ENCODE measurements around the gene NCAPG2.

GRCh38 chr7:158725506-158725800 is 20.8 kb upstream of the NCAPG2 start:
- no peak for TF ChIP-seq HDGF (IDR thresholded peaks at IDR 0.05; ENCODE audit: borderline replicate concordance)
- no peak for TF ChIP-seq FOXM1 (IDR thresholded peaks at IDR 0.05; ENCODE audit: borderline replicate concordance)
- TF ChIP-seq NFRKB (IDR thresholded peaks at IDR 0.05): no peak
- TF ChIP-seq LEF1 (IDR thresholded peaks at IDR 0.05; ENCODE audit: borderline replicate concordance): no peak
- TF ChIP-seq SP1 (IDR thresholded peaks at IDR 0.05): no peak
- no peak for TF ChIP-seq BHLHE40 (IDR thresholded peaks at IDR 0.05; ENCODE audit: borderline replicate concordance)

All from HEK293T (cell line).